Natural killer cell (primary cell): ENCODE measurements around the gene ACO1. TPM values are rescaled to one million over a fixed set of nuclear protein-coding genes. Genes with fewer than 3 reads are reported as not detected.
A peak's percentile ranks its signal among the peaks of the same experiment; 100 is the strongest.

Experiments
- ATAC-seq, 3 donors: fragments of 150-1000 bp in 2 of 3; fragments of 200-7000 bp in 1 of 3; cut with Tn5 transposase; 1 replicate in 1 of 3; 2 replicates in 2 of 3; pipeline ENCODE4 v1.10.0; 2021; ENCODE audit warnings: mild to moderate bottlenecking in 2 of 3, moderate library complexity in 2 of 3
- DNase-seq, 2 donors: peaks; one replicate each; pipeline versions ENCODE4 v3.0.0 to v3.0.0-alpha.2; 2013 to 2021; ENCODE audit warnings: mixed read lengths in 1 of 2
- H3K27ac ChIP-seq: one replicate; pipeline ENCODE4 v1.5.1; 2013; ENCODE audit warnings: mild to moderate bottlenecking, low read length
- H3K27me3 ChIP-seq: one replicate; pipeline ENCODE4 v1.6.1; 2013; ENCODE audit warnings: low read length; ENCODE audit not compliant: control insufficient read depth, insufficient read depth
- H3K36me3 ChIP-seq: one replicate; pipeline ENCODE4 v1.6.1; 2013; ENCODE audit warnings: low read length; ENCODE audit not compliant: control insufficient read depth, insufficient read depth
- H3K4me1 ChIP-seq: one replicate; pipeline ENCODE4 v1.6.1; 2013; ENCODE audit warnings: low read length; ENCODE audit not compliant: control insufficient read depth, insufficient read depth
- H3K4me3 ChIP-seq: one replicate; pipeline ENCODE4 v1.5.1; 2013; ENCODE audit warnings: low read length
- H3K9me3 ChIP-seq: one replicate; pipeline ENCODE4 v1.6.1; 2013; ENCODE audit warnings: low read length; ENCODE audit not compliant: control insufficient read depth, insufficient read depth
- H3K27ac Mint-ChIP-seq, 2 donors: one replicate each; pipeline ENCODE4 v1.8.0; 2022; ENCODE audit warnings: mild to moderate bottlenecking in 2 of 2, mixed read lengths in 2 of 2, moderate library complexity in 1 of 2
- H3K27me3 Mint-ChIP-seq, 2 donors: one replicate each; pipeline ENCODE4 v1.8.0; 2022; ENCODE audit warnings: low read depth in 2 of 2, mixed read lengths in 2 of 2
- H3K36me3 Mint-ChIP-seq: one replicate; pipeline ENCODE4 v1.8.0; 2022; ENCODE audit warnings: mixed read lengths
- H3K4me1 Mint-ChIP-seq, 2 donors: one replicate each; pipeline ENCODE4 v1.8.0; 2022; ENCODE audit warnings: mixed read lengths in 2 of 2
- H3K4me3 Mint-ChIP-seq: one replicate; pipeline ENCODE4 v1.8.0; 2022; ENCODE audit warnings: mild to moderate bottlenecking, moderate library complexity, mixed read lengths
- H3K9me3 Mint-ChIP-seq, 2 donors: one replicate each; pipeline ENCODE4 v1.8.0; 2022; ENCODE audit warnings: mixed read lengths in 2 of 2
- WGBS: methylation state at CpG from one replicate; pipeline ENCODE4 v1.1.7; 2013; ENCODE audit warnings: missing lambda C conversion rate; ENCODE audit not compliant: insufficient coverage; 5-methylcytosine and 5-hydroxymethylcytosine counted together
- intact Hi-C: fragments of 100-400 bp; cut with micrococcal nuclease; formaldehyde crosslinking; loops from one replicate; pipeline ENCODE4 v1.14.2; 2022
- total RNA-seq, 4 donors: library from RNA; stranded (reverse); fragments of 120-200 nt in 1 of 4; gene quantifications; one replicate each; pipeline versions ENCODE4 v1.2.3 to v1.2.4, GENCODE V29; 2013 to 2022
- TF ChIP-seq, protein P1 (sequence below): fragments of 200-600 bp; IDR thresholded peaks from one replicate; pipeline ENCODE4 v1.8.0; 2022; ENCODE audit warnings: antibody characterized with exemption

ACO1 gene
- total RNA-seq, 3 donors from 2014 or later (not counting 1 experiment from before 2014, with no cell fraction given), result 5.8 to 7.4 (median 6.9) TPM

DNA sequence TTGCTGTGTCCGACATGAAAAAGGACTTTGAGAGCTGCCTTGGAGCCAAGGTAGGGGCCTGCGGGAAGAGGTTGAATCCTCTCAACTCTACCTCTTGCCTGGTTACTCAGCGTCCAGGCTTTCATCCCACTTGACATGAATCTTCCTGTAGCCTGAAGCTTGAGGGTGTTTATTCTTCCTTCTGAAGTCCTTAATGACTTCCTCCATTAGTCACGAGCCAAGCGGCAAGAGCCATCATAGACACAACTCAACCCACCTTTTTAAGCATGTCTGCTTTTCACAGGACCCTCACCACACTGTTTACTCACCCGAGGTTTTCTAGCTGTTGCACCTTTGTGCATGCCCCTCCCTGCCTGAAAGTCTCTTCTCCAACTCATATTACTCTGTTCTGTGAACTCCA is 40.2 kb downstream of the ACO1 start:
- no peak overlapping the region for H3K4me3 Mint-ChIP-seq
- H3K9me3 Mint-ChIP-seq, result no peaks in the 10 kb centered on the region
- peaks cover 3% of the 10 kb centered on the region for H3K36me3 ChIP-seq
- no peaks in the 10 kb centered on the region for H3K27me3 Mint-ChIP-seq
- no peak overlapping the region for H3K27ac Mint-ChIP-seq
- no peak overlapping the region for H3K4me3 ChIP-seq
- no peak overlapping the region for H3K27ac ChIP-seq
- TF ChIP-seq, protein P1, sequence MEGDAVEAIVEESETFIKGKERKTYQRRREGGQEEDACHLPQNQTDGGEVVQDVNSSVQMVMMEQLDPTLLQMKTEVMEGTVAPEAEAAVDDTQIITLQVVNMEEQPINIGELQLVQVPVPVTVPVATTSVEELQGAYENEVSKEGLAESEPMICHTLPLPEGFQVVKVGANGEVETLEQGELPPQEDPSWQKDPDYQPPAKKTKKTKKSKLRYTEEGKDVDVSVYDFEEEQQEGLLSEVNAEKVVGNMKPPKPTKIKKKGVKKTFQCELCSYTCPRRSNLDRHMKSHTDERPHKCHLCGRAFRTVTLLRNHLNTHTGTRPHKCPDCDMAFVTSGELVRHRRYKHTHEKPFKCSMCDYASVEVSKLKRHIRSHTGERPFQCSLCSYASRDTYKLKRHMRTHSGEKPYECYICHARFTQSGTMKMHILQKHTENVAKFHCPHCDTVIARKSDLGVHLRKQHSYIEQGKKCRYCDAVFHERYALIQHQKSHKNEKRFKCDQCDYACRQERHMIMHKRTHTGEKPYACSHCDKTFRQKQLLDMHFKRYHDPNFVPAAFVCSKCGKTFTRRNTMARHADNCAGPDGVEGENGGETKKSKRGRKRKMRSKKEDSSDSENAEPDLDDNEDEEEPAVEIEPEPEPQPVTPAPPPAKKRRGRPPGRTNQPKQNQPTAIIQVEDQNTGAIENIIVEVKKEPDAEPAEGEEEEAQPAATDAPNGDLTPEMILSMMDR, result no peak
- ATAC-seq, result no peak
- 96% methylated on average over 6 of the region's 6 CpGs for WGBS
- intact Hi-C loops, result no loop called here
- H3K4me1 ChIP-seq, result no peaks in the 10 kb centered on the region
- no peaks in the 10 kb centered on the region for H3K27me3 ChIP-seq
- peaks cover 8% of the 10 kb centered on the region for H3K36me3 Mint-ChIP-seq
- no peaks in the 10 kb centered on the region for H3K9me3 ChIP-seq
- no peaks in the 10 kb centered on the region for H3K4me1 Mint-ChIP-seq
- no peak for DNase-seq

GRCh38 chr9:32426278-32426939 is 42.0 kb downstream of the ACO1 start:
- H3K36me3 ChIP-seq, result peaks cover 3% of the 10 kb centered on the region
- no peak overlapping the region for H3K4me3 Mint-ChIP-seq
- peaks cover 8% of the 10 kb centered on the region for H3K36me3 Mint-ChIP-seq
- intact Hi-C loops, result no loop called here
- H3K27ac ChIP-seq, result no peak overlapping the region
- no peak for DNase-seq
- H3K4me1 ChIP-seq, result no peaks in the 10 kb centered on the region
- H3K9me3 Mint-ChIP-seq, result no peaks in the 10 kb centered on the region
- TF ChIP-seq, protein P1, result no peak
- ATAC-seq, result peak in 1 of 3 donors; percentile 44
- no peaks in the 10 kb centered on the region for H3K9me3 ChIP-seq
- no peaks in the 10 kb centered on the region for H3K4me1 Mint-ChIP-seq
- no peaks in the 10 kb centered on the region for H3K27me3 Mint-ChIP-seq
- H3K27me3 ChIP-seq, result no peaks in the 10 kb centered on the region
- no peak overlapping the region for H3K4me3 ChIP-seq
- H3K27ac Mint-ChIP-seq, result peak overlapping the region in 1 of 2 donors; percentile 26
- 87% methylated on average over 7 of the region's 7 CpGs for WGBS

GRCh38 chr9:32427111-32427873 is 42.8 kb downstream of the ACO1 start:
- TF ChIP-seq, protein P1, result no peak
- Histone ChIP-seq H3K27me3 (no peaks in the 10 kb centered on the region), H3K36me3 (peaks cover 3% of the 10 kb centered on the region), H3K4me1 (no peaks in the 10 kb centered on the region), H3K27ac (no peak overlapping the region), H3K4me3 (no peak overlapping the region), H3K9me3 (no peaks in the 10 kb centered on the region)
- H3K4me1 Mint-ChIP-seq, result peaks cover 5% of the 10 kb centered on the region in 2 donors
- ATAC-seq (peak in 2 of 3 donors; percentile 30 to 69), DNase-seq (no peak)
- intact Hi-C loops, result no loop called here
- WGBS, result 75% methylated on average over 7 of the region's 8 CpGs
- no peak overlapping the region for H3K4me3 Mint-ChIP-seq
- no peak overlapping the region for H3K27ac Mint-ChIP-seq
- H3K36me3 Mint-ChIP-seq, result peaks cover 8% of the 10 kb centered on the region
- no peaks in the 10 kb centered on the region for H3K9me3 Mint-ChIP-seq
- no peaks in the 10 kb centered on the region for H3K27me3 Mint-ChIP-seq
